Endodermal cell (in vitro differentiated cells): ENCODE measurements around the gene PPA1. TPM values are rescaled to one million over a fixed set of nuclear protein-coding genes. Genes with fewer than 3 reads are reported as not detected.
"Not testable (repeated sequence)": the region's sequence is repeated elsewhere in the genome, so short reads cannot be mapped to it uniquely, and the experiment has no call there.

Source experiments
- DNase-seq: peaks from one replicate; pipeline ENCODE4 v3.0.0-alpha.2; 2017
- H3K27ac ChIP-seq: 2 replicates; pipeline ENCODE4 v1.5.1; 2013; ENCODE audit warnings: mild to moderate bottlenecking, low read depth, low read length, moderate library complexity
- H3K27me3 ChIP-seq: 2 replicates; pipeline ENCODE4 v1.6.1; 2013; ENCODE audit warnings: mild to moderate bottlenecking, low read length, moderate library complexity; ENCODE audit not compliant: insufficient read depth, control insufficient read depth, poor library complexity, severe bottlenecking
- H3K36me3 ChIP-seq: 2 replicates; pipeline ENCODE4 v1.7.0; 2013; ENCODE audit warnings: mild to moderate bottlenecking, low read length, moderate library complexity; ENCODE audit not compliant: control insufficient read depth, insufficient read depth
- H3K4me1 ChIP-seq: one replicate; pipeline ENCODE4 v1.7.0; 2013; ENCODE audit warnings: low read length; ENCODE audit not compliant: control insufficient read depth, insufficient read depth
- H3K4me3 ChIP-seq: 2 replicates; pipeline ENCODE4 v1.5.1; 2013; ENCODE audit warnings: mild to moderate bottlenecking, low read length, moderate library complexity
- H3K9ac ChIP-seq: 2 replicates; pipeline ENCODE4 v1.6.1; 2013; ENCODE audit warnings: mild to moderate bottlenecking, low read length, moderate library complexity; ENCODE audit not compliant: poor library complexity, severe bottlenecking; ENCODE audit errors: extremely low read depth
- H3K9me3 ChIP-seq: 2 replicates; pipeline ENCODE4 v1.6.1; 2013; ENCODE audit warnings: mild to moderate bottlenecking, low read length, moderate library complexity; ENCODE audit not compliant: control insufficient read depth
- H3K27ac Mint-ChIP-seq: 2 replicates; pipeline ENCODE4 v1.8.0; 2020; ENCODE audit warnings: mixed read lengths
- H3K27me3 Mint-ChIP-seq: 2 replicates; pipeline ENCODE4 v1.8.0; 2021; ENCODE audit warnings: mild to moderate bottlenecking, mixed read lengths; ENCODE audit not compliant: insufficient read depth
- H3K36me3 Mint-ChIP-seq: 2 replicates; pipeline ENCODE4 v1.8.0; 2020; ENCODE audit warnings: low read depth, mixed read lengths
- H3K4me1 Mint-ChIP-seq: 2 replicates; pipeline ENCODE4 v1.8.0; 2020; ENCODE audit warnings: mixed read lengths
- H3K4me3 Mint-ChIP-seq: 2 replicates; pipeline ENCODE4 v1.8.0; 2020; ENCODE audit warnings: mild to moderate bottlenecking, moderate library complexity, mixed read lengths
- H3K9me3 Mint-ChIP-seq: 2 replicates; pipeline ENCODE4 v1.8.0; 2020; ENCODE audit warnings: mild to moderate bottlenecking, mixed read lengths
- WGBS, 2 experiments: methylation state at CpG; one replicate each; pipeline versions ENCODE4 v1.1.5 to v1.1.7; 2013; ENCODE audit warnings: missing lambda C conversion rate in 2 of 2, mixed read lengths in 1 of 2; ENCODE audit not compliant: insufficient coverage in 1 of 2, insufficient read length in 1 of 2; 5-methylcytosine and 5-hydroxymethylcytosine counted together
- total RNA-seq, 2 donors: library from RNA; stranded (reverse); fragmentation: NEBNext Ultra II Directional in 1 of 2; extraction: Animal tissue kit (Norgen Biotek cat#: 25700) in 1 of 2; gene quantifications; 2 replicates in 1 of 2; 3 replicates in 1 of 2; pipeline ENCODE4 v1.2.1, GENCODE V29; 2021
- TF ChIP-seq, protein P1 (sequence below): fragments of 200-600 bp; sonication (generic); conservative IDR thresholded peaks from 2 replicates; pipeline ENCODE4 v1.5.0; 2021; ENCODE audit warnings: antibody characterized with exemption, mild to moderate bottlenecking

PPA1 gene
- total RNA-seq, 2 donors from 2014 or later = 63.3 to 72.1 TPM

- H3K27me3 Mint-ChIP-seq = peaks cover 23% of the 10 kb centered on the region
- WGBS, 2 experiments = 95 to 98% methylated on average over 2 to 3 of the region's 3 CpGs
- H3K4me3 Mint-ChIP-seq = no peak overlapping the region
- Histone ChIP-seq H3K36me3 (no peaks in the 10 kb centered on the region), H3K4me1 (no peaks in the 10 kb centered on the region), H3K27me3 (peaks cover 31% of the 10 kb centered on the region), H3K9me3 (no peaks in the 10 kb centered on the region), H3K27ac (no peak overlapping the region), H3K4me3 (no peak overlapping the region), H3K9ac (no peak overlapping the region)
- no peaks in the 10 kb centered on the region for H3K9me3 Mint-ChIP-seq
- no peak for DNase-seq
- TF ChIP-seq, protein P1, sequence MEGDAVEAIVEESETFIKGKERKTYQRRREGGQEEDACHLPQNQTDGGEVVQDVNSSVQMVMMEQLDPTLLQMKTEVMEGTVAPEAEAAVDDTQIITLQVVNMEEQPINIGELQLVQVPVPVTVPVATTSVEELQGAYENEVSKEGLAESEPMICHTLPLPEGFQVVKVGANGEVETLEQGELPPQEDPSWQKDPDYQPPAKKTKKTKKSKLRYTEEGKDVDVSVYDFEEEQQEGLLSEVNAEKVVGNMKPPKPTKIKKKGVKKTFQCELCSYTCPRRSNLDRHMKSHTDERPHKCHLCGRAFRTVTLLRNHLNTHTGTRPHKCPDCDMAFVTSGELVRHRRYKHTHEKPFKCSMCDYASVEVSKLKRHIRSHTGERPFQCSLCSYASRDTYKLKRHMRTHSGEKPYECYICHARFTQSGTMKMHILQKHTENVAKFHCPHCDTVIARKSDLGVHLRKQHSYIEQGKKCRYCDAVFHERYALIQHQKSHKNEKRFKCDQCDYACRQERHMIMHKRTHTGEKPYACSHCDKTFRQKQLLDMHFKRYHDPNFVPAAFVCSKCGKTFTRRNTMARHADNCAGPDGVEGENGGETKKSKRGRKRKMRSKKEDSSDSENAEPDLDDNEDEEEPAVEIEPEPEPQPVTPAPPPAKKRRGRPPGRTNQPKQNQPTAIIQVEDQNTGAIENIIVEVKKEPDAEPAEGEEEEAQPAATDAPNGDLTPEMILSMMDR = no peak
- no peaks in the 10 kb centered on the region for H3K36me3 Mint-ChIP-seq
- H3K27ac Mint-ChIP-seq = no peak overlapping the region
- H3K4me1 Mint-ChIP-seq = peaks cover 2% of the 10 kb centered on the region
Measured at GRCh38 chr10:70186571-70186970, 46.7 kb downstream of the PPA1 start.

- TF ChIP-seq, protein P1 = no peak
- no peaks in the 10 kb centered on the region for H3K4me1 Mint-ChIP-seq
- Histone ChIP-seq H3K36me3 (no peaks in the 10 kb centered on the region), H3K4me3 (no peak overlapping the region), H3K27ac (no peak overlapping the region), H3K27me3 (peaks cover 31% of the 10 kb centered on the region), H3K4me1 (no peaks in the 10 kb centered on the region), H3K9me3 (no peaks in the 10 kb centered on the region), H3K9ac (no peak overlapping the region)
- DNase-seq = no peak
- no peaks in the 10 kb centered on the region for H3K9me3 Mint-ChIP-seq
- peaks cover 25% of the 10 kb centered on the region for H3K27me3 Mint-ChIP-seq
- no peak overlapping the region for H3K27ac Mint-ChIP-seq
- 85 to 91% methylated on average over 3 to 5 of the region's 5 CpGs for WGBS, 2 experiments
- H3K36me3 Mint-ChIP-seq = no peaks in the 10 kb centered on the region
- no peak overlapping the region for H3K4me3 Mint-ChIP-seq
Measured at GRCh38 chr10:70186090-70186489, 47.1 kb downstream of the PPA1 start.

DNA sequence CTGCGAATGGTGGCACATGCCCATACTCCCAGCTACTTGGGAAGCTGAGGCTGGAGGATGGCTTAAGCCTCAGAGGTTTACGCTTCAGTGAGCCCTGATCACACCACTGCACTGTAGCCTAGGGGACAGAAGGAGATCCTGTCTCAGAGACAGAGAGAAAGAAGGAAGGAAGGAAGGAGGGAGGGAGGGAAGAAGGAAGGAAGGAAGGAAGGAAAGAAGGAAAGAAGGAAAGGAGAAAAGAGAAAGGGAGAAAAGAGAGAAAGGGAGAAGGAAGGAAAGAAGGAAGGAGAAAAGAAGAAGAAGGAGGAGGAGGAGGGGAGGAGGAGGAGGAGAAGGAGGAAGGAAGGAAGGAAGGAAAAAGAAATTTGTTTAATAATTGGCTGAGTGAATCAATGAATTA, 49.9 kb downstream of the PPA1 start:
- Histone ChIP-seq H3K4me3 (no peak overlapping the region), H3K27me3 (peaks cover 30% of the 10 kb centered on the region), H3K4me1 (no peaks in the 10 kb centered on the region), H3K36me3 (no peaks in the 10 kb centered on the region), H3K27ac (no peak overlapping the region), H3K9me3 (peaks cover 6% of the 10 kb centered on the region), H3K9ac (no peak overlapping the region)
- Mint-ChIP-seq H3K4me3 (no peak overlapping the region), H3K9me3 (peaks cover 14% of the 10 kb centered on the region), H3K36me3 (no peaks in the 10 kb centered on the region), H3K27me3 (peaks cover 36% of the 10 kb centered on the region), H3K4me1 (no peaks in the 10 kb centered on the region), H3K27ac (no peak overlapping the region)
- DNase-seq = no peak
- WGBS, 2 experiments = 40 to 66% methylated on average over 1 to 2 of the region's 2 CpGs
- TF ChIP-seq, protein P1 = no peak

- not testable (repeated sequence) for H3K36me3 Mint-ChIP-seq, H3K9me3 ChIP-seq, H3K4me3 Mint-ChIP-seq, H3K4me1 Mint-ChIP-seq, H3K9ac ChIP-seq, H3K4me1 ChIP-seq, H3K4me3 ChIP-seq, H3K36me3 ChIP-seq, DNase-seq, H3K27ac Mint-ChIP-seq, H3K27ac ChIP-seq
- peaks cover 26% of the 10 kb centered on the region for H3K27me3 ChIP-seq
- H3K9me3 Mint-ChIP-seq = peaks cover 14% of the 10 kb centered on the region
- H3K27me3 Mint-ChIP-seq = peaks cover 28% of the 10 kb centered on the region
- 84 to 91% methylated on average over 4 to 8 of the region's 8 CpGs for WGBS, 2 experiments
Measured at GRCh38 chr10:70179209-70179608, 54.0 kb downstream of the PPA1 start.
